GM13976 (cell line): ENCODE measurements around the gene CHTOP.
"Not testable (repeated sequence)": the region's sequence is repeated elsewhere in the genome, so short reads cannot be mapped to it uniquely, and the experiment has no call there.

ENCODE experiments used
- DNase-seq: peaks from one replicate; pipeline ENCODE4 v3.0.0; 2012; ENCODE audit warnings: low spot score
- CTCF ChIP-seq: IDR thresholded peaks from 2 replicates; pipeline ENCODE4 v1.5.1; 2012; ENCODE audit warnings: borderline replicate concordance, mild to moderate bottlenecking; ENCODE audit not compliant: insufficient read depth; ENCODE audit errors: extremely low read depth, missing control alignments, control extremely low read depth
- in situ Hi-C: fragments of 300-500 bp; cut with MboI; formaldehyde crosslinking; loops from one replicate; pipeline ENCODE4 v1.12.0; 2022; ENCODE audit warnings: low sequenced_read_pairs, mixed read lengths, inconsistent platforms; ENCODE audit not compliant: unreplicated experiment

The CHTOP gene

GRCh38 chr1:153667439-153667838, 33.6 kb downstream of the CHTOP start:
- DNase-seq: no peak
- TF ChIP-seq CTCF: no peak
- in situ Hi-C loops: no loop called here

- in situ Hi-C loops, DNase-seq: not testable (repeated sequence)
Measured at GRCh38 chr1:153668672-153669071, 34.8 kb downstream of the CHTOP start.

- DNase-seq: no peak
- no peak for TF ChIP-seq CTCF
- in situ Hi-C loops: loop anchor here (10.0 kb wide), 2 partner anchors 75 to 315 kb away; partner anchors contain the start of gene RAB13
Measured at GRCh38 chr1:153669606-153670005, 35.7 kb downstream of the CHTOP start.

- no peak for TF ChIP-seq CTCF
- in situ Hi-C loops: loop anchor here (10.0 kb wide), 2 partner anchors 74 to 314 kb away; partner anchors contain the start of gene RAB13
- no peak for DNase-seq
Measured at GRCh38 chr1:153670257-153670858, 36.5 kb downstream of the CHTOP start.

GRCh38 chr1:153670859-153671627, 37.2 kb downstream of the CHTOP start, which contains the start of gene ILF2:
Gene ILF2, minus strand, starts transcription at chr1:153670993. Its CDS starts 71 bp downstream, at chr1:153670922.
- in situ Hi-C loops: loop anchor here (10.0 kb wide), 2 partner anchors 74 to 314 kb away; partner anchors contain the start of gene RAB13
- DNase-seq: peak; percentile 96
- peak; percentile 35 for TF ChIP-seq CTCF

- peak; percentile 31 for DNase-seq
- TF ChIP-seq CTCF: peak; percentile 1
- in situ Hi-C loops: loop anchor here (10.0 kb wide), 2 partner anchors 73 to 313 kb away; partner anchors contain the start of gene RAB13
Measured at GRCh38 chr1:153671628-153672353, 37.9 kb downstream of the CHTOP start.
